ENCODE measurements around the gene ACTR3C.
"Not testable (repeated sequence)": the region's sequence is repeated elsewhere in the genome, so short reads cannot be mapped to it uniquely, and the experiment has no call there.

ACTR3C gene

DNA sequence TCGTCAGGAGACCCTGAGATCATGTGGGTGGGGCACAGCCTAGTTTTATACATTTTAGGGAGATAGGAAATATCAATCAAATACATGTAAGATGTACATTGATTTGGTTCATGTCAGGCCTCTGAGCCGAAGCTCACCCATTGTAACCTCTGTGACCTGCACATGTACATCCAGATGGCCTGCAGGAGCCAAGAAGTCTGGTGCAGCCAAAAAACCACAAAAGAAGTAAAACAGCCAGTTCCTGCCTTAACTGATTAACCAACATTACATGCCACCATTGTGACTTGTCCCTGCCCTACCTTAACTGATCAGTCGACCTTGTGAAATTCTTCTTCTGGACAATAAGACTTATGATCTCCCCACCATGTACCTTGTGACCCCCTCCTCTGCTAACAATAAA is 16.2 kb downstream of the ACTR3C start:
- no peaks in the 10 kb centered on the region for H3K27me3 ChIP-seq (replicated peaks; ENCODE audit: control insufficient read depth, insufficient read depth, low read length)
- peaks cover 9% of the 10 kb centered on the region for H3K4me1 ChIP-seq (ENCODE audit: control insufficient read depth, insufficient read depth, low read length)
- no peak for DNase-seq (ENCODE audit: low read depth)
- no peak overlapping the region for H3K9ac ChIP-seq (ENCODE audit: low read length)
- H3K36me3 ChIP-seq (ENCODE audit: control insufficient read depth, insufficient read depth, low read length, severe bottlenecking) = no peaks in the 10 kb centered on the region
- no peak overlapping the region for H3K4me3 ChIP-seq (ENCODE audit: low read length)
- no peaks in the 10 kb centered on the region for H3K9me3 ChIP-seq (ENCODE audit: control insufficient read depth, low read length)

DNA sequence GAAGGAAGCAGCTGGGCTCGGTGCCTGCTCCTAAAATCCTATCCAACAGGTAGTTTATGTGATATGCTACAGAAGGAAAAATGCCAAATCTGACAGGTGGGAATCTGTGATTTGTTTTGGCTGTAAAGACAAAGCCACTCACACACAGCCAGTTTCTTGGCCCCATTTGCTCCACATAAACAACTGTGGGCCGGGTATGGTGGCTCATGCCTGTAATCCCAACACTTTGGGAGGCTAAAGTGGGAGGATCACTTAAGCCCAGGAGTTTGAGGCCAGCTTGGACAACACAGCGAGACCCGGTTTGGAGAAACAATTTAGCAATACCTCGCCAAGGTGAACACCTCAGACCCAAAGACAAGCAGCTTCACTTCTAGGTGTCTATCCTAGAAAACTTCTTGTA is 17.0 kb downstream of the ACTR3C start:
- H3K4me3 ChIP-seq (ENCODE audit: low read length); H3K9ac ChIP-seq (ENCODE audit: low read length); H3K9me3 ChIP-seq (ENCODE audit: control insufficient read depth, low read length); H3K36me3 ChIP-seq (ENCODE audit: control insufficient read depth, insufficient read depth, low read length, severe bottlenecking); H3K27me3 ChIP-seq (replicated peaks; ENCODE audit: control insufficient read depth, insufficient read depth, low read length); H3K4me1 ChIP-seq (ENCODE audit: control insufficient read depth, insufficient read depth, low read length); DNase-seq (ENCODE audit: low read depth): not testable (repeated sequence)

DNA sequence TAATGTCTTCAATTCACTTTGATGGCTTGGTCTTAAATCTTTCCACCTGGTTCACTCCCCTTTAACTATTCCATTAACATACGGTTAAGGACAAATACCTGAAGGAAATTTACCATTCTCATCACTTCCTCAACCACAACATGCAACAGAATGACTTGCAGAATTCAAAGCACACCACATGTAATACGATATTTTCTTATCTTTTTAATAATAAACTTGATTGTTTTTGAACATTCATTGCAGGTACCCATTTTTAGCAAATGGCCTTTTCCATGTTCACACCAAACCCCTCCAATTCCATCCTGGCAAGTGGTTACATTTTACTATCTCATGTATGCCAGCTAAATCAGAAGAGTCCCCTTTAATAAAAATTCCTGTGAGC is 17.5 kb downstream of the ACTR3C start:
- DNase-seq (ENCODE audit: low read depth); H3K27me3 ChIP-seq (replicated peaks; ENCODE audit: control insufficient read depth, insufficient read depth, low read length); H3K9me3 ChIP-seq (ENCODE audit: control insufficient read depth, low read length); H3K4me1 ChIP-seq (ENCODE audit: control insufficient read depth, insufficient read depth, low read length); H3K4me3 ChIP-seq (ENCODE audit: low read length); H3K36me3 ChIP-seq (ENCODE audit: control insufficient read depth, insufficient read depth, low read length, severe bottlenecking); H3K9ac ChIP-seq (ENCODE audit: low read length): not testable (repeated sequence)

DNA sequence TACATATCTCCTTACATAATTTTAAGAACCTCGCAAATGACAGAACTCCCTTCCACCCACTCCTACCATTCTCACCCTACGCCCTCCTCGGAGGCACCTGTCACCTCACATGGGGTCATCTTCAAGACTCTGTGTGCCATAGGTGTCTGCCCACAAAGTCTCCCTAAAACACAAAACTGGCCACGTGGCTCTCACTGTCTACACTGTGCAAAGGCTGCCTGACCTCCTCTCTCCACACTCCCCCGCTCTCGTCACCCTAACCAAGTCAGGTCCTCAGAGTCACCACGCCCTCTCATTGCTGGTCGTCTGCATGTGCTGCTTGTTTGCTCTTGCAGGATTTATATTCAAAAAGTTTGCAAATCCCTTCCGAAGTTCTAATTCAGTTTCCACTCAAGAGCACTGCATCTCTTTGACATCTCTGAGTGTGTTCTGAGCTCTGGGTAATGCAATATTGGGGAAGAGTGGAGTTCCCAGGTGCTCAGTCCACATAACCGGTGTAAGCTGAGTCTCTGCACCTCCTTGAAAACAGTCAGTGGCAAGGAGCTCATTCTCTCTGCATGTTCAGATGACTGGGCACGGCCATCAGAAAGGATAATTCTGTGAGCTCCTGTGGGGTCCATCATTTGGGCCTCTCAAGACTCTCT is 18.0 kb downstream of the ACTR3C start:
- H3K9ac ChIP-seq (ENCODE audit: low read length); DNase-seq (ENCODE audit: low read depth); H3K27me3 ChIP-seq (replicated peaks; ENCODE audit: control insufficient read depth, insufficient read depth, low read length); H3K4me3 ChIP-seq (ENCODE audit: low read length); H3K9me3 ChIP-seq (ENCODE audit: control insufficient read depth, low read length); H3K4me1 ChIP-seq (ENCODE audit: control insufficient read depth, insufficient read depth, low read length); H3K36me3 ChIP-seq (ENCODE audit: control insufficient read depth, insufficient read depth, low read length, severe bottlenecking): not testable (repeated sequence)

DNA sequence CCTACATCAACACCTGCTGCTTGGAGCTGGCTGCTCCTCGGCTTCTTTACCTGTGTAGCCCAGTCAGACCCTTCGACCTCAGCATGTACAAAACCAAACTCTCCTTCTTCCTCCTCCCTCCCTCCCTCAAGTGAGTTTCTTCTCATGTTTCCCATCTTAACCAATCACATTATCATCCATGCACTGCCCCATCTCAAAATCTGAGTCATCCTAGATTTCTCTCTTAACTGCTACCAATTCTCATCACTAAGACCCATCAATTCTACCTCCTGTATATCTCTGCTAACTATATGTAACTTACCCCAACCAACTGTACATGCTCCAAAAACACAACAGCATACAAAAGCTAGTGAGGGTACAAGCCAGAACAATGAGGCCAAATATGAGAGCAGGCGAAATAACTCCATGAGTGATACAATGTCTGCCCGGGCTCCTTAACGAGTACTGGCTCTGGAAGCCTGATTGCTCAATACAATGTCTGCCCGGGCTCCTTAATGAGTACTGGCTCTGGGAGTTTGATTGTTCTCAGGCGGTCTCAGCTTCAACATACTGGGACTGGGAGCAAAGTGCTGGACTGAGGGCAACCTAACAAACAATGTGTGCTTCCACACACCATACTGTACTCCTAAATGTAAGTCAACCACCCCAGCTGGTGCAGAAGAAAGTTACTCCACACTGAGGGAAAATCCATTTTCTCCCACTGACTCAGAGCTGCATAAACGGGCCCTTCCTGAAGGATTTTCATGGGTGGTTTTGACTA is 18.7 kb downstream of the ACTR3C start:
- H3K4me3 ChIP-seq (ENCODE audit: low read length); H3K36me3 ChIP-seq (ENCODE audit: control insufficient read depth, insufficient read depth, low read length, severe bottlenecking); DNase-seq (ENCODE audit: low read depth); H3K9ac ChIP-seq (ENCODE audit: low read length); H3K4me1 ChIP-seq (ENCODE audit: control insufficient read depth, insufficient read depth, low read length); H3K9me3 ChIP-seq (ENCODE audit: control insufficient read depth, low read length); H3K27me3 ChIP-seq (replicated peaks; ENCODE audit: control insufficient read depth, insufficient read depth, low read length): not testable (repeated sequence)

DNA sequence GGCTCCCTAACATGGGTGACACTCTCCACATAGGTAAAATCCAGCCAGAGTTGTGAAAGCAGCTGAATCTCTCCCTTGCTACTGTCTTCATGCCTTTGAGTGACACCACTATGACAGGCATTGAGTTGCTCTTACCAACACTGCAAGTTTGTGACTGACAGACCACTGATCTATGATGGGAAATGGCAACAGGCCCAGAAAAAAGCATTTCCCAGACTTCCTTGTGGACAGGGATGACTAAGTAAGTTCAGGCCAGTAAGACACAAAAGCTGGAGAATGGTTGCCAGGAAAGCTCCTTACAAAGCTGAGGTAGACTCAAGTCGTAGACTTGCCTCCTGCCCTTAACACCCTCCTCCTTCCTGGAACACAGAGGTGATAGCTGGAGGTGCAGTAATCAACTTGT is 20.4 kb downstream of the ACTR3C start:
- H3K4me3 ChIP-seq (ENCODE audit: low read length); H3K27me3 ChIP-seq (replicated peaks; ENCODE audit: control insufficient read depth, insufficient read depth, low read length); H3K4me1 ChIP-seq (ENCODE audit: control insufficient read depth, insufficient read depth, low read length); H3K36me3 ChIP-seq (ENCODE audit: control insufficient read depth, insufficient read depth, low read length, severe bottlenecking); H3K9ac ChIP-seq (ENCODE audit: low read length); DNase-seq (ENCODE audit: low read depth); H3K9me3 ChIP-seq (ENCODE audit: control insufficient read depth, low read length): not testable (repeated sequence)

DNA sequence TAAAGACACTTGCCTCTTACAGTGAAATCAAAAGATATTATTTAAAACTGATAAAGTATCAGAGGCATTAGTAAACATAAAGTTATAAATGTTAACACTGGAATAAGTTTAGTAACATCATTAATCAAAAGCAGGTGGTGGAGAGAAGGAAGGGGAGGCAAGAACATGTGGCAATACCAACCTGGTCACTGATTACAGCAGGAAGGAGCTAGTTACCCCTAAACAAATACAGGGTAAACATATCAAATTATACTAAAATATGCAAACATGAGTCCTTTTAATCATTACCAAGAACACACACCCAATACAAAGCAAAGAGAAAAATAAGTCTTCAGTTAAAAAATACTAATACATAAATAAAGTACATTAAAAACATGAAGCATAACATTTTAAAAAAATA is 25.4 kb downstream of the ACTR3C start:
- DNase-seq (ENCODE audit: low read depth) = not testable (repeated sequence)

DNA sequence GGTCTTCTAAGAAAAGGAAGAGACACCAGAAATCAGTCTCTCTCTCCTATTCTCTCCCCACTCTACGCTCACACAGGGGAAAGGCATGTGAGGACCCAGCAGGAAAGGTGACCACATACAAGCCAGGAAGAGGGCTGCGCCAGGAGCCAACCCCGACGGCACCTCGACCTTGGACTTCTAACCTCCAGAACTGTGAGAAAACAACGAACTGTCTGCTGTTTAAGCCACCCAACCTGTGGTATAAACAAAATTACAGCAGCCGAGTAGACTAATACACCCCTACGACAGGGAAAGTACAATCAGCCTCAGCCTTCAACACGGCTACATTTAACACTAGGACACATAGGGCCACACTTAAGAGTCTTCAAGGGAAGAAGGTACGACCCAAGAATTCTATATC is 26.5 kb downstream of the ACTR3C start:
- not testable (repeated sequence) for H3K9ac ChIP-seq (ENCODE audit: low read length); H3K27me3 ChIP-seq (replicated peaks; ENCODE audit: control insufficient read depth, insufficient read depth, low read length); H3K4me1 ChIP-seq (ENCODE audit: control insufficient read depth, insufficient read depth, low read length); DNase-seq (ENCODE audit: low read depth); H3K36me3 ChIP-seq (ENCODE audit: control insufficient read depth, insufficient read depth, low read length, severe bottlenecking); H3K4me3 ChIP-seq (ENCODE audit: low read length); H3K9me3 ChIP-seq (ENCODE audit: control insufficient read depth, low read length)

More for the DNA sequence above, 25.4 kb downstream of the ACTR3C start:
- H3K4me3 ChIP-seq (ENCODE audit: low read length); H3K9ac ChIP-seq (ENCODE audit: low read length); H3K9me3 ChIP-seq (ENCODE audit: control insufficient read depth, low read length); H3K4me1 ChIP-seq (ENCODE audit: control insufficient read depth, insufficient read depth, low read length); H3K36me3 ChIP-seq (ENCODE audit: control insufficient read depth, insufficient read depth, low read length, severe bottlenecking); H3K27me3 ChIP-seq (replicated peaks; ENCODE audit: control insufficient read depth, insufficient read depth, low read length): not testable (repeated sequence)

DNA sequence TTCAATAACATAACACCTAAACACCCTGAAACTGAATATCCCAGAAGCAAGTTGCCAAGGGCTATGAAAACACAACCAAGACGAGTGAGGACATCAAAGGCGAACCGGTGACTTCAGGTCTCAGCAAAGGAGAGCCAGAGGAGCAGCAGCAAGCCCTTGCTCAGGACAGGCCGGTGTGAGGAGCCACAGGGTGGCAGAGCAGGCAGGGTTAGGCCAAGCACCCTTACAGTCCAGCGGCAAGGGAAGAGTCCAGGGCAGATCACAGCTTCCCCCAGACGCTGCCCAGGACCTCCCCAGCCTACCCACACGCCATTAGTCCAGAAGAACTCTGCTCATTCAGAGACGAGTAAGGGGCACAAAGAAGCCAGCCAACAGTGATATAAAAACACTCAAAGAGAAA is 27.7 kb downstream of the ACTR3C start:
- not testable (repeated sequence) for H3K36me3 ChIP-seq (ENCODE audit: control insufficient read depth, insufficient read depth, low read length, severe bottlenecking); H3K9me3 ChIP-seq (ENCODE audit: control insufficient read depth, low read length); H3K4me1 ChIP-seq (ENCODE audit: control insufficient read depth, insufficient read depth, low read length); DNase-seq (ENCODE audit: low read depth); H3K9ac ChIP-seq (ENCODE audit: low read length); H3K27me3 ChIP-seq (replicated peaks; ENCODE audit: control insufficient read depth, insufficient read depth, low read length); H3K4me3 ChIP-seq (ENCODE audit: low read length)

DNA sequence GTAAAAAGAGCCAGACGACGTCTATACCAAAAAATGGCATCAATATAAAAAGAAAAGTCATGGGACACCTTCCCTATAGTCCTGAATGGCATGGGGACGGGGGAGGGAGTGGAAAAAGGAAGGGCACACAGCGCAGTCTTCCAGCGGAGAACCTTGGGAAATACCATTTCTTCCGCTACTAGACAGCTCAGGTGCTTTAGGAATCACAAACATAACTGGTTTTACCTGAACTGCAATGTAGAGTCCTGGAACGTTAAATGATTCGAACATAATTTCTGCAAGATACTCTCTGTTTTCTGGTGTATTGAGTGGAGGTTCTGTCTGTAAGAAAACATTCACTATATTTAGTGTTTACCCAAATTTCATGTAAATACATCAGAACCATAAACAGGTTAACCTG is 28.3 kb downstream of the ACTR3C start:
- not testable (repeated sequence) for H3K4me1 ChIP-seq (ENCODE audit: control insufficient read depth, insufficient read depth, low read length); H3K9me3 ChIP-seq (ENCODE audit: control insufficient read depth, low read length); H3K4me3 ChIP-seq (ENCODE audit: low read length); H3K27me3 ChIP-seq (replicated peaks; ENCODE audit: control insufficient read depth, insufficient read depth, low read length); H3K36me3 ChIP-seq (ENCODE audit: control insufficient read depth, insufficient read depth, low read length, severe bottlenecking); H3K9ac ChIP-seq (ENCODE audit: low read length); DNase-seq (ENCODE audit: low read depth)

DNA sequence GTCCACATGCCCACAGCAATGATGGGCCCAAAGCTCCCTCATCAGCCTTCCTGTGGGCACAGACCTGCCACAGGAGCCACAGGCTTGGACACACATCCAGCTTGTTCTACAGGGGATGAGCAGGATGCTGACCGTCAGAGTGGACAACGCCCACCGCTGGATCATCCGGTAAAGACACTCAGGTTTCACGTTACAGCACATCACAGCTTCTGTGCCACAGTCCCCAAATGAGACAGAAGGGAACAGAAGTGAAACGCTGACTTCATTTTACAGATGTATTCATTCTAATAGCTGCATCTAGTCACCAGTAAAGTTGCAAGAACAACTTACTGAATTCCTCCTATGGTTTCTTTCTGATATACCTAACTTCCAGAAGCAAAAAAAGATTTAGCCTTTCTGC is 33.0 kb downstream of the ACTR3C start:
- not testable (repeated sequence) for H3K9me3 ChIP-seq (ENCODE audit: control insufficient read depth, low read length); H3K27me3 ChIP-seq (replicated peaks; ENCODE audit: control insufficient read depth, insufficient read depth, low read length); H3K4me3 ChIP-seq (ENCODE audit: low read length); H3K4me1 ChIP-seq (ENCODE audit: control insufficient read depth, insufficient read depth, low read length); H3K36me3 ChIP-seq (ENCODE audit: control insufficient read depth, insufficient read depth, low read length, severe bottlenecking); H3K9ac ChIP-seq (ENCODE audit: low read length); DNase-seq (ENCODE audit: low read depth)

DNA sequence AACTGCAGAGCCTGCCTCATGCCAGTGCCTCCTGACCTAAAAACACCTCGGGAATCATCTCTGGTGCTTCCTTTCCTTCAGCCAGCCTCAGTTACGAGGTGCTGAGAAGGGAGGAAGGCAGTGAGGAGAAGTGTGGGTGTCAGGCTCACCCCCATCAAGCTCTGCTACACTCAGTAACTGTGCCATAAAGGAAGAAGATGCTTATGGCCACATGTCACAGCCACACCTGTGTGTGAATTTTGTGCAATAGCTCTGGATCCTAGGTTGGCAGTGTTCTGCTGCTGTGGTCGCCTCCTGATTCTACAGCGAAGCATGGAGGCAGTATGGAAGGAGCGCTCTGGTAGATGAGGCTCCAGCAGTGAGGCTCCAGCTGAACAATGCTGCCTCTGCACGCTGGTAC is 34.5 kb downstream of the ACTR3C start:
- DNase-seq (ENCODE audit: low read depth); H3K9me3 ChIP-seq (ENCODE audit: control insufficient read depth, low read length); H3K9ac ChIP-seq (ENCODE audit: low read length); H3K36me3 ChIP-seq (ENCODE audit: control insufficient read depth, insufficient read depth, low read length, severe bottlenecking); H3K4me1 ChIP-seq (ENCODE audit: control insufficient read depth, insufficient read depth, low read length); H3K27me3 ChIP-seq (replicated peaks; ENCODE audit: control insufficient read depth, insufficient read depth, low read length); H3K4me3 ChIP-seq (ENCODE audit: low read length): not testable (repeated sequence)
